ENCODE measurements around the gene PDE4A.
"Not testable (repeated sequence)": the region's sequence is repeated elsewhere in the genome, so short reads cannot be mapped to it uniquely, and the experiment has no call there.

PDE4A gene

DNA sequence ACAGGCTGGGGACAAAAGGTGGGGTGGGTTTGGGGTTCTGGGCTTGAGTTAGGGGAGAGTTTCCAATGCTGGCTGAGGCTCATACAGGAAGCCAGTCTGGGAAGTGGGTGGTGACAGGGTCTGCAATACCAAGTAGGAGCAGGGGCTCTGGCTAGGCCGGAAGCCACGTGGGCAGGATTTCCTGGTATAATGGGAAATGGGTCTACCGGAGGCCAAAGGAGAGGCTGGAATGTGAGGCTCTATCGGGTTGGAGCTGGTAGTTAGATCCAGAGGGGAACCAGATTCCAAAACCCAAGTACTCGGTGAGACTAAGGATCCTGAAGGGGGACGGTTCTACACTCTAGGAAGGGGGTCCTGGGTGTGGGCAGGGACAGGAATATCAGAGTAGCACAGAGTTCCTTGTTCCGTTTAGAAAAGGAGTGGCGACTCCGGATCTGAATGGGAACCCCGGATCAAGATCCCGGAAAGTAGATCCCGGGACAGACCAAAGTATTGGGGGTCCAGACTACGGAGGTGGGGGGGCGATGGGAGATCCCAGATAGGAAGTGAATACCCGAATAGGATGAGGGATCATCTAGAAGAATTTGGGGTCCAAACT is 17.8 kb upstream of the PDE4A start:
- in situ Hi-C loops (cut with MboI; ENCODE audit: low sequenced_read_pairs), result no loop called here

GRCh38 chr19:10403137-10404021 is 17.0 kb upstream of the PDE4A start, which contains the start of gene CDC37:
CDC37 (minus strand) TSS chr19:10403542; CDS start chr19:10403479, 63 bp downstream.
- in situ Hi-C loops (cut with MboI; ENCODE audit: low sequenced_read_pairs), result no loop called here

- in situ Hi-C loops (cut with MboI; ENCODE audit: low sequenced_read_pairs), result no loop called here
Observed at GRCh38 chr19:10404888-10405820, 15.2 kb upstream of the PDE4A start.

DNA sequence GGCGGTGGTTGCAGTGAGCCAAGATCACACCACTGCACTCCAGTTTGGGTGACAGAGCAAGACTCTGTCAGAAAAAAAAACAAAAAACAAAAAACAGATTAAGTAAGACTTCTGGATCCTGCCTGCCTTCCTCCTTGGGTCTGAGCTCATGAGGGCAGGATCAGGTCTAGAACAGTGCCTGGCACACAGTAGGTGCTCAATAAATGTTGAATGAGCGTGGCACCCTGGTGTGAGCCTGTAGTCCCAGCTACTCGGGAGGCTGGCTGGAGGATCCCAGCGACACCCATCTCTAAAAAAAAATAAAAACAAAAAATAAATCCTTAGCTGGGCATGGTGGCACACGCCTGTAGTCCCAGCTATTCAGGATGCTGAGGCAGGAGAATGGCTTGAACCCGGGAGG is 14.1 kb upstream of the PDE4A start:
- in situ Hi-C loops (cut with MboI; ENCODE audit: low sequenced_read_pairs), result no loop called here

- in situ Hi-C loops (cut with MboI; ENCODE audit: low sequenced_read_pairs), result no loop called here
Observed at GRCh38 chr19:10407096-10407495, 13.2 kb upstream of the PDE4A start.

GRCh38 chr19:10408511-10409283 is 11.6 kb upstream of the PDE4A start:
- in situ Hi-C loops (cut with MboI; ENCODE audit: low sequenced_read_pairs), result no loop called here

DNA sequence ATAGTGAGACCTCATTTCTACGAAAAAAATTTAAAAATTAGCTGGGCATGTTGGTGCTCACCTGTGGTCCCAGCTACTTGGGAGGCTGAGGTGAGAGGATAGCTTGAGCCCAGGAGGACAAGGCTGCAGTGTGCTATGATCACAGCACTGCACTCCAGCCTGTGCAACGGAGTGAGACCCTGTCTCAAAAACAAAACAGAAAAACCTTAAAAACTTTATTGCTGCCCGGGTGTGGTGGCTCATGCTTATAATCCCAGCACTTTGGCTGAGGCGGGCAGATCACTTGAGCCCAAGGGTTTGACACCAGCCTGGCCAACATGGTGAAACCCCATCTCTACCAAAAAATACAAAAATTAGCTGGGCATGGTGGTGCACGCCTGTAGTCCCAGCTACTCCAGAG is 9.1 kb upstream of the PDE4A start:
- in situ Hi-C loops (cut with MboI; ENCODE audit: low sequenced_read_pairs), result not testable (repeated sequence)

DNA sequence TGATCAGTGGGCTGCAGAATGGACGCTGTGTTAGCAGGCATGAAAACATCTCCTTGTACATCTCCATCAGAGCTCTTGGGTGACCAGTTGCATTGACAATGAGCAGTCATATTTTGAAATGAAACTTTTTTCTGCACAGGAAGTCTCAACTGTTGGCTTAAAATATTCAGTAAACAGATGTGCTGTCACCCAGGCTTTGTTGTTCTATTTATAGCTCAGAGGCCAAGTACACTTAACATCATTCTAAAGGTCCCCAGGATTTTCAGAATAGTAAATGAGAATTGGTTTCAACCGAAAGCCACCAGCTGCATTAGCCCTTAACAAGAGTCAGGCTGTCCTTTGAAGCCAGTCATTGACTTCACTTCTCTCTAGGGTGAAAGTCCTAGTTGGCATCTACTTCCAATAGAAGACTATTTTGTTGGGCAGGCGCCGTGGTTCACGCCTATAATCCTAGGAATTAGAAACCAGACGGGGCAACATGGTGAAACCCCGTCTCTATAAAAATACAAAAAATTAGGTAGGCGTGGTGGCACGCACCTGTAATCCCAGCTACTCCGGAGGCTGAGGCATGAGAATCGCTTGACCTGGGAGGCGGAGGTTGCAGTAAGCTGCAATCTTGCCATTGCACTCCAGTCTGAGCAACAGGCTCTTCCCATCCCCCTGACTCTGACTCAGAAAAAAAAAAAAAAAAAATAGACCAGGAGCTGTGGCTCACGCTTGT is 7.9 kb upstream of the PDE4A start:
- in situ Hi-C loops (cut with MboI; ENCODE audit: low sequenced_read_pairs), result no loop called here

GRCh38 chr19:10416083-10416379 is 4.3 kb upstream of the PDE4A start:
- in situ Hi-C loops (cut with MboI; ENCODE audit: low sequenced_read_pairs), result no loop called here

GRCh38 chr19:10416380-10417257 is 3.7 kb upstream of the PDE4A start:
- in situ Hi-C loops (cut with MboI; ENCODE audit: low sequenced_read_pairs), result no loop called here

- in situ Hi-C loops (cut with MboI; ENCODE audit: low sequenced_read_pairs), result no loop called here
Observed at GRCh38 chr19:10417541-10418234, 2.6 kb upstream of the PDE4A start.

DNA sequence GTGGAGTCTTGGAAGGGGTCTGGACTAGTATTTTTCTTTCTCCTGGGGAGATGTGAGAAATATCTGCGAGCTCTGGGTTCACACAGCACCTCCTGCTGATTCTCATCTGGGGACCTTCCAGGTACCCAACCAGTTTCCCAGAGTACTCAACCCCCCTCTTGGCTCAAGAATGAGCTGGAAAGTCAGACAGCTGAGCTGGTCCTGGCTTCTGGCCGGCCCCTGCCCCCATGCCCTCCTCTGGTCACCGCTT is 2.2 kb upstream of the PDE4A start:
- in situ Hi-C loops (cut with MboI; ENCODE audit: low sequenced_read_pairs), result no loop called here

- in situ Hi-C loops (cut with MboI; ENCODE audit: low sequenced_read_pairs), result no loop called here
Observed at GRCh38 chr19:10418485-10419199, 1.7 kb upstream of the PDE4A start.

DNA sequence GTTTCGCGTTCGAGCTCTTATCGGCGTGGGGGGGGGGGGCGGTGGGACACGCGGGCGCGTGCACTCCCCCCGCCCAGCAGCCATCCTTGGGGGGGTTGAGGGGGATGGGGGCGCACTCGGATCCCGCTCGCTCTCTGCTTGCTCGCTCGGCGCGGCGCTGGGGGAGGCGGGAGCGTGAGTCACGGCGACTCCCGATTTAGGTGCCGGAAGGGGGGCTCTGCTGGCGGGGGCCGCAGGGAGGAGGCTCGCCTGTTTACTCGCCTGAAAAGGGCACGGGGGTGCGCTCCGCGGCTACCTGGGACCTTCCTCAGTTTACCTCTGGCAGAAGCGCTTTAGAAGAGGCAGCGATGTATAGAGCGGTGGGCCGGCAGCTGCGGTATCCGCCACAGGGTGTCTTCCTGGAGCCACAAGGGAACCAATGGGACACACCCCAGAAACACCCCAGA is 1.1 kb upstream of the PDE4A start:
- in situ Hi-C loops (cut with MboI; ENCODE audit: low sequenced_read_pairs), result no loop called here

DNA sequence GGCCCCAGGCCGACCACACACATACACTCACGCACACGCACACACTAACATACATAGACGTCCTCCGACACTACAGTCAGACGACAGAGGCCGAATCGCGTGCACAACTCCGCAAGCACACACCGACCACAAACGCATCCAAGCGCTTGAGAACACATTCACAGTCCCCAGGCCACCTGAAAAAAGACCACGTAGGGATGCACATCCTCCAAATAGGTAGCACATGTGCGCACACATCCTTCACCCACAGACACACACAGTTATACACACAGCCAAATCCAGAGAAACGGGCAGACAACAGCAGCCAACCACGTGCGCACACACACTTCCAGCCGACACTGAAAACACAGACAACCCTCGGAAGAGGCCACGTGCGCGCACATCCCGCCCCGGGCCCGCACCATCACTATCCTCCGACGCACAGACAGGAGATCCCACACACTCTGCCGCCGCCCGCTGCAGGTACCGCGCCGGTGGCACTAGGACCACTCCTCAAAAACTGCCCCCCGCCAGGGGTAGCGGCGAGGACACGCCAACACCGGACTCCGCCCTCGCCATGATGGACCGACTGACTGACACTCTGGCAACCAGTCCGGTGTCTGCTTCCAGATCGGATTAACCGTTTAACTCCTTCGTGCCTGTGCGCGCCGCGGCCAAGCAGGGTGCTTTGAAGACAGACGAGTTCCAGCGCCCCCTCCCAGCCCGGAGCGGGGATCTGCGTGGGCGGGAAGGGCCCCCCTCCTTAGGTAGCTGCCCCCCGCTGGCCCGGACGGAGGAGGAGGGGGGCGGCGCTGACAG is 493 bp upstream of the PDE4A start:
- in situ Hi-C loops (cut with MboI; ENCODE audit: low sequenced_read_pairs), result no loop called here

- in situ Hi-C loops (cut with MboI; ENCODE audit: low sequenced_read_pairs), result no loop called here
Observed at GRCh38 chr19:10421240-10422045, 1.1 kb downstream of the PDE4A start.

Measured in HL-60/S4 (cell line).